IMR-90 (cell line): ENCODE results near the gene CPEB1. TPM values are rescaled to one million over a fixed set of nuclear protein-coding genes. Genes with fewer than 3 reads are reported as not detected.
A peak's percentile ranks its signal among the peaks of the same experiment; 100 is the strongest.

ENCODE experiments used
- ATAC-seq: fragments of 200-7000 bp; cut with Tn5 transposase; 2 replicates; pipeline ENCODE4 v1.9.1; 2020; ENCODE audit warnings: low read depth, mild to moderate bottlenecking, moderate library complexity
- BruUV-seq: library from RNA; stranded (reverse); fragments of 400-500 nt; replicated peaks from 2 replicates; lab custom pipeline; 2021; lab: Mats Ljungman, UMichigan
- CTCF ChIA-PET: fragments of 300-600 bp; formaldehyde crosslinking; extraction: SDS; loops from one replicate; lab custom pipeline; 2021; ENCODE audit warnings: antibody characterized with exemption; lab: Yijun Ruan, JAX
- POLR2A ChIA-PET: fragments of 300-600 bp; sonication (Branson Sonifier 250); formaldehyde crosslinking; loops from one replicate; lab custom pipeline; 2022; ENCODE audit warnings: antibody characterized with exemption; ENCODE audit not compliant: unreplicated experiment; lab: Charles Lee
- DNase-seq: peaks from one replicate; pipeline ENCODE4 v3.0.0; 2013
- H2AFZ ChIP-seq: replicated peaks from 2 replicates; pipeline ENCODE3; 2013; ENCODE audit warnings: low read length, mild to moderate bottlenecking; ENCODE audit not compliant: poor library complexity
- H2AK5ac ChIP-seq: 2 replicates; pipeline ENCODE4 v1.6.1; 2013; ENCODE audit warnings: low read depth, low read length, inconsistent platforms
- H2AK9ac ChIP-seq: replicated peaks from 2 replicates; pipeline ENCODE3; 2013; ENCODE audit warnings: mild to moderate bottlenecking, low read depth, low read length, moderate library complexity; ENCODE audit not compliant: poor library complexity
- H2BK120ac ChIP-seq: 2 replicates; pipeline ENCODE4 v1.6.1; 2013; ENCODE audit warnings: low read depth, low read length, inconsistent platforms
- H2BK15ac ChIP-seq: 3 replicates; pipeline ENCODE4 v1.6.1; 2013; ENCODE audit warnings: low read depth, low read length, inconsistent platforms
- H2BK20ac ChIP-seq: 2 replicates; pipeline ENCODE4 v1.6.1; 2013; ENCODE audit warnings: low read depth, mild to moderate bottlenecking, inconsistent platforms, low read length, moderate library complexity
- H2BK5ac ChIP-seq: 2 replicates; pipeline ENCODE4 v1.6.1; 2013; ENCODE audit warnings: mild to moderate bottlenecking, low read depth, low read length, inconsistent platforms; ENCODE audit not compliant: poor library complexity, severe bottlenecking
- H3K14ac ChIP-seq: replicated peaks from 2 replicates; pipeline ENCODE4 v1.6.1; 2013; ENCODE audit warnings: low read depth, low read length, inconsistent platforms
- H3K18ac ChIP-seq: 2 replicates; pipeline ENCODE4 v1.6.1; 2013; ENCODE audit warnings: low read depth, low read length, control low read depth
- H3K23ac ChIP-seq: 2 replicates; pipeline ENCODE4 v1.6.1; 2013; ENCODE audit warnings: low read depth, low read length, inconsistent platforms
- H3K27ac ChIP-seq: 2 replicates; pipeline ENCODE4 v1.5.1; 2013; ENCODE audit warnings: mild to moderate bottlenecking, control low read depth, low read length; ENCODE audit not compliant: insufficient read depth
- H3K27me3 ChIP-seq: 2 replicates; pipeline ENCODE4 v1.6.1; 2013; ENCODE audit warnings: low read length; ENCODE audit not compliant: control insufficient read depth, insufficient read depth
- H3K36me3 ChIP-seq: 2 replicates; pipeline ENCODE4 v1.6.1; 2013; ENCODE audit warnings: low read length, mixed read lengths; ENCODE audit not compliant: control insufficient read depth, insufficient read depth
- H3K4ac ChIP-seq: 2 replicates; pipeline ENCODE4 v1.6.1; 2013; ENCODE audit warnings: low read depth, low read length, inconsistent platforms
- H3K4me1 ChIP-seq: 2 replicates; pipeline ENCODE4 v1.6.1; 2013; ENCODE audit warnings: low read length, mixed read lengths; ENCODE audit not compliant: control insufficient read depth, insufficient read depth
- H3K4me2 ChIP-seq: 2 replicates; pipeline ENCODE4 v1.6.1; 2013; ENCODE audit warnings: low read depth, mild to moderate bottlenecking, control low read depth, low read length, moderate library complexity
- H3K4me3 ChIP-seq: 2 replicates; pipeline ENCODE4 v1.5.1; 2013; ENCODE audit warnings: low read depth, mild to moderate bottlenecking, control low read depth, low read length, moderate library complexity; ENCODE audit not compliant: insufficient read depth
- H3K56ac ChIP-seq: 2 replicates; pipeline ENCODE4 v1.6.1; 2013; ENCODE audit warnings: low read length, inconsistent platforms; ENCODE audit not compliant: insufficient read depth; ENCODE audit errors: extremely low read depth
- H3K79me1 ChIP-seq, 2 experiments: 2 replicates each; pipeline ENCODE4 v1.6.1; 2013; ENCODE audit warnings: low read length in 2 of 2, inconsistent platforms in 1 of 2, low read depth in 1 of 2
- H3K9ac ChIP-seq: 2 replicates; pipeline ENCODE4 v1.6.1; 2013; ENCODE audit warnings: low read depth, low read length, control low read depth
- H3K9me1 ChIP-seq: 2 replicates; pipeline ENCODE4 v1.6.1; 2013; ENCODE audit warnings: low read length, inconsistent platforms; ENCODE audit not compliant: insufficient read depth
- H3K9me3 ChIP-seq: 2 replicates; pipeline ENCODE4 v1.6.1; 2013; ENCODE audit warnings: low read length; ENCODE audit not compliant: control insufficient read depth, insufficient read depth
- H4K20me1 ChIP-seq: 2 replicates; pipeline ENCODE4 v1.6.1; 2013; ENCODE audit warnings: low read length, inconsistent platforms; ENCODE audit not compliant: insufficient read depth
- H4K5ac ChIP-seq: 2 replicates; pipeline ENCODE4 v1.6.1; 2013; ENCODE audit warnings: mild to moderate bottlenecking, low read depth, low read length, control low read depth
- H4K8ac ChIP-seq, 2 experiments: 2 replicates each; pipeline ENCODE4 v1.6.1; 2013; ENCODE audit warnings: low read depth in 2 of 2, low read length in 2 of 2, control low read depth in 1 of 2, inconsistent platforms in 1 of 2
- H4K91ac ChIP-seq: 2 replicates; pipeline ENCODE4 v1.6.1; 2013; ENCODE audit warnings: low read depth, low read length, inconsistent platforms; ENCODE audit not compliant: insufficient read depth
- BHLHE40 ChIP-seq: fragments of 150-350 bp; IDR thresholded peaks from 2 replicates; pipeline ENCODE4 v1.6.1; 2016; ENCODE audit warnings: mild to moderate bottlenecking, low read depth, low read length
- CEBPB ChIP-seq: IDR thresholded peaks from 2 replicates; pipeline ENCODE4 v1.6.1; 2012; ENCODE audit warnings: low read depth, low read length, improper control_type of control experiment
- CTCF ChIP-seq: conservative IDR thresholded peaks from 2 replicates; pipeline ENCODE4 v1.5.1; 2012; ENCODE audit warnings: mild to moderate bottlenecking, low read depth, low read length, improper control_type of control experiment
- FOS ChIP-seq: fragments of 150-350 bp; IDR thresholded peaks from 2 replicates; pipeline ENCODE4 v1.6.1; 2016; ENCODE audit warnings: low read depth, low read length
- MAZ ChIP-seq: IDR thresholded peaks from 2 replicates; pipeline ENCODE4 v1.6.1; 2012; ENCODE audit warnings: low read depth, mild to moderate bottlenecking, low read length, improper control_type of control experiment, moderate library complexity, borderline replicate concordance
- MXI1 ChIP-seq: IDR thresholded peaks from 2 replicates; pipeline ENCODE4 v1.6.1; 2012; ENCODE audit warnings: low read depth, mild to moderate bottlenecking, low read length, moderate library complexity, borderline replicate concordance
- POLR2A ChIP-seq: IDR thresholded peaks from 2 replicates; pipeline ENCODE4 v1.6.1; 2012; ENCODE audit warnings: mild to moderate bottlenecking, low read depth, low read length
- RCOR1 ChIP-seq: IDR thresholded peaks from 2 replicates; pipeline ENCODE4 v1.6.1; 2012; ENCODE audit warnings: mild to moderate bottlenecking, low read length, improper control_type of control experiment; ENCODE audit not compliant: insufficient replicate concordance
- RFX5 ChIP-seq: IDR thresholded peaks from 2 replicates; pipeline ENCODE4 v1.8.0; 2012; ENCODE audit warnings: low read depth, mild to moderate bottlenecking, low read length, moderate library complexity
- USF2 ChIP-seq: fragments of 150-350 bp; IDR thresholded peaks from 2 replicates; pipeline ENCODE4 v1.6.1; 2017; ENCODE audit warnings: mild to moderate bottlenecking, antibody characterized with exemption, low read length, low read depth
- WGBS, 2 experiments: methylation state at CpG; one replicate each; pipeline versions ENCODE4 v1.1.5 to v1.1.7; 2013; ENCODE audit warnings: missing lambda C conversion rate in 2 of 2; ENCODE audit not compliant: insufficient read length in 1 of 2; ENCODE audit errors: extremely low coverage in 2 of 2; 5-methylcytosine and 5-hydroxymethylcytosine counted together
- dilution Hi-C: fragments of 300-500 bp; cut with HindIII; formaldehyde crosslinking; loops from one replicate; pipeline ENCODE4 v1.14.3; 2018; ENCODE audit warnings: low sequenced_read_pairs; ENCODE audit not compliant: unreplicated experiment
- in situ Hi-C: fragments of 300-500 bp; cut with MboI; formaldehyde crosslinking; loops from 3 replicates; pipeline ENCODE4 v1.14.3; 2019; ENCODE audit warnings: low sequenced_read_pairs, inconsistent platforms, mixed read lengths
- intact Hi-C: fragments of 100-400 bp; cut with micrococcal nuclease; formaldehyde crosslinking; loops from 2 replicates; pipeline ENCODE4 v1.10.0; 2022
- polyA plus RNA-seq, 3 experiments: library from polyadenylated mRNA; depleted of rRNA; stranded (reverse); fragments of >200 nt; gene quantifications; 2 replicates each; pipeline ENCODE4 v1.2.3, GENCODE V29; 2012; ENCODE audit warnings: low replicate concordance in 1 of 3
- total RNA-seq: library from RNA; depleted of rRNA; stranded (reverse); fragments of >200 nt; gene quantifications from 2 replicates; pipeline ENCODE4 v1.2.3, GENCODE V29; 2012

CPEB1 gene
- total and polyA plus RNA-seq, 2 of the 4 experiments (the other 2 are of a cell fraction), result 8.9 to 12.5 TPM

- H3K23ac ChIP-seq, result no peak overlapping the region
- no peak overlapping the region for H2BK120ac ChIP-seq
- dilution Hi-C loops, result no loop called here
- H4K91ac ChIP-seq, result no peak overlapping the region
- in situ Hi-C loops, result no loop called here
- H3K18ac ChIP-seq, result no peak overlapping the region
- no peaks in the 10 kb centered on the region for H3K9me1 ChIP-seq
- H2AFZ ChIP-seq, result peak overlapping the region; percentile 21
- H2BK15ac ChIP-seq, result no peak overlapping the region
- H3K4ac ChIP-seq, result no peak overlapping the region
- no peaks in the 10 kb centered on the region for H3K27me3 ChIP-seq
- H3K9ac ChIP-seq, result no peak overlapping the region
- H3K4me2 ChIP-seq, result no peak overlapping the region
- no CpG with 5 or more reads among the region's 4 CpGs for WGBS, 2 experiments
- DNase-seq, result peak; percentile 31
- H3K79me1 ChIP-seq, result no peaks in the 10 kb centered on the region
- H4K5ac ChIP-seq, result no peak overlapping the region
- peak; percentile 63; the same call in 1 of the 2 replicates for ATAC-seq
- no peaks in the 10 kb centered on the region for H3K9me3 ChIP-seq
- no peaks in the 10 kb centered on the region for H3K36me3 ChIP-seq
- H3K14ac ChIP-seq, result no peak overlapping the region
- H3K27ac ChIP-seq, result no peak overlapping the region
- no peak overlapping the region for H4K8ac ChIP-seq
- H2AK9ac ChIP-seq, result peak overlapping the region; percentile 65
- no peaks in the 10 kb centered on the region for H3K4me1 ChIP-seq
- ChIA-PET CTCF (no interaction called here), POLR2A (no interaction called here)
- TF ChIP-seq RCOR1 (no peak), CTCF (no peak), POLR2A (no peak), CEBPB (no peak), MAZ (no peak), USF2 (peak; percentile 35; the same call in 1 of the 2 replicates), FOS (no peak), MXI1 (0 out of 2 replicates have a peak, but pooled peaks have one; percentile 16), BHLHE40 (no peak), RFX5 (no peak)
- no peaks in the 10 kb centered on the region; the same call in 1 of the 2 replicates for H4K20me1 ChIP-seq
- no peak overlapping the region for H2BK5ac ChIP-seq
- no peak overlapping the region for H3K4me3 ChIP-seq
- no TSS peak for BruUV-seq
- intact Hi-C loops, result loop anchor here (5.0 kb wide), 1 partner anchor 44 kb away; the partner anchor contains the start of gene AP3B2
- no peak overlapping the region for H2BK20ac ChIP-seq
- no peak overlapping the region for H3K56ac ChIP-seq
- H2AK5ac ChIP-seq, result no peak overlapping the region
These were observed 16.0 kb upstream of the CPEB1 start for GRCh38 chr15:82663186-82663600.
